Left ventricle myocardium inferior (tissue), 1 donor: ENCODE data around the gene SCFD2. TPM values are rescaled to one million over a fixed set of nuclear protein-coding genes. Genes with fewer than 3 reads are reported as not detected.

ENCODE experiments used
- DNase-seq: peaks from one replicate; pipeline ENCODE4 v3.0.0-alpha.2; 2020
- H3K27ac ChIP-seq: fragments of 200-600 bp; replicated peaks from 2 replicates; pipeline ENCODE4 v1.8.0; 2021
- H3K27me3 ChIP-seq: fragments of 200-600 bp; 2 replicates; pipeline ENCODE4 v1.8.0; 2021; ENCODE audit warnings: low read depth
- H3K36me3 ChIP-seq: fragments of 200-600 bp; 2 replicates; pipeline ENCODE4 v1.8.0; 2021
- H3K4me1 ChIP-seq: fragments of 200-600 bp; 2 replicates; pipeline ENCODE4 v1.8.0; 2021
- H3K4me3 ChIP-seq: fragments of 200-600 bp; 2 replicates; pipeline ENCODE4 v1.8.0; 2021; ENCODE audit warnings: mild to moderate bottlenecking, moderate library complexity
- H3K9me3 ChIP-seq: fragments of 200-600 bp; replicated peaks from 2 replicates; pipeline ENCODE4 v1.8.0; 2021
- intact Hi-C: fragments of 100-400 bp; cut with micrococcal nuclease; formaldehyde crosslinking; loops from one replicate; pipeline ENCODE4 v1.11.0; 2022
- total RNA-seq: library from RNA; stranded (reverse); fragmentation: NEBNext Ultra II Directional; extraction: Animal tissue kit (Norgen Biotek cat#: 25700); gene quantifications from one replicate; pipeline ENCODE4 v1.2.1, GENCODE V29; 2021
- TF ChIP-seq, protein P1 (sequence below): fragments of 200-600 bp; IDR thresholded peaks from 2 replicates; pipeline ENCODE4 v1.8.0; 2021; ENCODE audit warnings: antibody characterized with exemption, mild to moderate bottlenecking, borderline replicate concordance
- donor health status: DM: no; HTN: yes; CAD: no; lungs with severe emphysema.

SCFD2 gene
- total RNA-seq, 1 donor from 2014 or later, result 9.3 TPM

DNA sequence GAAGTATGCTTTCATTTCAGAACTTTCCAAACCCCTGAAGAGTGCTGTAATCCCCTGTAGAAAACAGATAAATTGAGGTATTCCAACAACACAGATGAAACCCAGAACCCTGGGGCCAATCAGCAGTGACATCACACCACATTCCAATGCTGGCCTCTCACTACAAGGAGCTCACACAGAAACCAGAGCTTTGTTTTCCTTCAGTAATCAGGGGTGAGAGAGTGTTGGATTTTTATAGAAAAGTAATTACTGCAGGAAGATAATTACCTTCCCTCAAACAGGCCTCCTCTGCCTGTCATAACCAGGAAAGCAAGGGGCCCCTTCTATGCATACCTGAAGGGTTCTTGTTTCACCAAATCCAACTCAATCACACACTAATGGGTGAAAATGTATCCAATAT is 246.2 kb downstream of the SCFD2 start:
- TF ChIP-seq, protein P1, sequence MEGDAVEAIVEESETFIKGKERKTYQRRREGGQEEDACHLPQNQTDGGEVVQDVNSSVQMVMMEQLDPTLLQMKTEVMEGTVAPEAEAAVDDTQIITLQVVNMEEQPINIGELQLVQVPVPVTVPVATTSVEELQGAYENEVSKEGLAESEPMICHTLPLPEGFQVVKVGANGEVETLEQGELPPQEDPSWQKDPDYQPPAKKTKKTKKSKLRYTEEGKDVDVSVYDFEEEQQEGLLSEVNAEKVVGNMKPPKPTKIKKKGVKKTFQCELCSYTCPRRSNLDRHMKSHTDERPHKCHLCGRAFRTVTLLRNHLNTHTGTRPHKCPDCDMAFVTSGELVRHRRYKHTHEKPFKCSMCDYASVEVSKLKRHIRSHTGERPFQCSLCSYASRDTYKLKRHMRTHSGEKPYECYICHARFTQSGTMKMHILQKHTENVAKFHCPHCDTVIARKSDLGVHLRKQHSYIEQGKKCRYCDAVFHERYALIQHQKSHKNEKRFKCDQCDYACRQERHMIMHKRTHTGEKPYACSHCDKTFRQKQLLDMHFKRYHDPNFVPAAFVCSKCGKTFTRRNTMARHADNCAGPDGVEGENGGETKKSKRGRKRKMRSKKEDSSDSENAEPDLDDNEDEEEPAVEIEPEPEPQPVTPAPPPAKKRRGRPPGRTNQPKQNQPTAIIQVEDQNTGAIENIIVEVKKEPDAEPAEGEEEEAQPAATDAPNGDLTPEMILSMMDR, result no peak
- no peaks in the 10 kb centered on the region for H3K36me3 ChIP-seq
- no peak overlapping the region for H3K4me3 ChIP-seq
- DNase-seq, result no peak
- intact Hi-C loops, result no loop called here
- H3K4me1 ChIP-seq, result peaks cover 40% of the 10 kb centered on the region
- peaks cover 7% of the 10 kb centered on the region for H3K9me3 ChIP-seq
- peak overlapping the region; percentile 19 for H3K27ac ChIP-seq
- no peaks in the 10 kb centered on the region for H3K27me3 ChIP-seq

DNA sequence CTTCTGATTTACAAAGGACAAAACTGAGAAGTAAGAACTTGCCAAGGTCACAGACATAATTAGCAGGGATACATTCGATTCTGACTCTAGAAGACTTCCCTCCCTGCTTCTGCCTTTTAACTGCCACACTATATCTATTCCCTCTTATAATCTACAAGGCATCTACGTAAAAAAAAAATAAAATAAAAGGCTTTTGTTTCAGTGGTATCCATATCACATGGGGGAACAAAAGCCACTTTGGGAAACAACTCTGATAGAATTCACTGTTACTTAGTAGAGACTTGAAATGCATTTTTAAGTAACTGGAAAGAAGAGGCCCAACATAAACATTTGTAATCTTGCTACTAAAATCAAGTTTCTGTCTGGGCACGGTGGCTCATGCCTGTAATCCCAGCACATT is 247.2 kb downstream of the SCFD2 start:
- no peak for DNase-seq
- Histone ChIP-seq H3K4me1 (peaks cover 45% of the 10 kb centered on the region), H3K27me3 (no peaks in the 10 kb centered on the region), H3K4me3 (no peak overlapping the region), H3K27ac (no peak overlapping the region), H3K36me3 (no peaks in the 10 kb centered on the region), H3K9me3 (peaks cover 9% of the 10 kb centered on the region)
- intact Hi-C loops, result no loop called here
- TF ChIP-seq, protein P1, result no peak

DNA sequence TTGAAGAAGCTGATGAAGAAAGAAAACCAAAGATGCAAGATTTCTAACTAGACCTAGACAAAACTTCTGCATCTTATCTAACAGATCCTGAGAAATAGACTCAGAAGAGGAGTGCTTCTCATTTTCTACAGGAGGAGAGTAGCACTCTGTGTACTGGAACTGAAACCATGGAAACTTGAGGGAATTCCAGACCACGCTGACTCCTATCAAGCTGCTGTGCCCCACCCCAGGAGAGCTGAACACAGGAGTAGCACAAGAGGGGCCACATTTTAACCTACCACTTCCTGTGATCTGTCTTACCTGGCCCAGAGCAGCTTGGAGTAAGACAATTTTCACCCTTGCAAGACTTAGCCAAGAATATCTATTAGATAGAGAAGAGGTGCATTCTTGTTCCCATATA is 248.9 kb downstream of the SCFD2 start:
- TF ChIP-seq, protein P1, result no peak
- H3K4me1 ChIP-seq, result peaks cover 40% of the 10 kb centered on the region
- H3K27ac ChIP-seq, result no peak overlapping the region
- no peaks in the 10 kb centered on the region for H3K27me3 ChIP-seq
- H3K4me3 ChIP-seq, result no peak overlapping the region
- no peak for DNase-seq
- intact Hi-C loops, result no loop called here
- H3K9me3 ChIP-seq, result peaks cover 9% of the 10 kb centered on the region
- H3K36me3 ChIP-seq, result no peaks in the 10 kb centered on the region

DNA sequence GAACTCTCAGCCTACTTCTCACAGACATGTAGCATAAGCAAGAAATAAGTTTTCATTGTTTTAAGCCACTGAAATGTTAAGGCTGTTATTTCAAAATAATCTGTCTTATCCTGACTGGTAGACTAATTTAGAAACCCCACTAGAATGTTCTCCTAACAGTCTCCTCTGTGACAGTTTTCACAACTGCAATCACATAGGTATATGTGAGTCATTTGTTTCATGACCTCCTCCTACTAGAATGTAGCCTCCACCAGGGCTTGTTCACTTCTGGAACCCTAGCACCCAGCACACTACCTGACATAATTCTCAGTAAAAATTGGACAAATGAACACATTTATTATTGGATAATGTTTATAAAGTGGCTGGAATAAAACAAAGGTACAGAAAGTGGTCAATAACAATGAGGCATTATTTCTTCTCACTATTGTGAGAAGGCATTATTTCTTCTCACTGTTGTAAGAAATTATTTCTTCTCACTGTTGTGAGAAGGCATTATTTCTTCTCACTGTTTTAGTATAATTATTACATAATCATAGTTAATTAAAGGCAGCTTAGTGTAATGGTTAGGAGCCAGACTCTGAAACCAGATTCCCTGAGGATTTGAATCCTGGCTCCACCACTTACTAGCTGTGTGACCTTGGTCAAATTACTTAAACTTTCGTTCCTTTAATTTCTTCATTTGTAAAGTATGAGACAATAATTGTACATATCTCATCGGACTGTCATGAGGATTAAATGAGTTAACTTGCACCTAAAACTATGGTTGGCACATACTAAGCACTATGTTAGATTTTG is 252.2 kb downstream of the SCFD2 start:
- DNase-seq, result no peak

DNA sequence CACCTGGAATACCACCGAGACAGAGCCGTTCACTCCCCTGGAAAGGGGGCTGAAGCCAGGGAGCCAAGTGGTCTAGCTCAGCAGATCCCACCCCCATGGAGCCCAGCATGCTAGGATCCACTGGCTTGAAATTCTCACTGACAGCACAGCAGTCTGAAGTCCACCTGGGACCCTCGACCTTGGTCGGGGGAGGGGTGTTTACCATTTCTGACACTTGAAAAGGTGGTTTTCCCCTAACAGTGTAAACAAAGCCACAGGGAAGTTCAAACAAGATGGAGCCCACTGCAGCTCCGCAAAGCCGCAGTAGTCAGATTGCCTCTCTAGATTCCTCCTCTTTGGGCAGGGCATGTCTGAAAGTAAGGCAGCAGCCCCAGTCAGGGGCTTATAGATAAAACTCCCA is 260.5 kb downstream of the SCFD2 start:
- H3K36me3 ChIP-seq, result no peaks in the 10 kb centered on the region
- TF ChIP-seq, protein P1, result no peak
- H3K9me3 ChIP-seq, result peaks cover 15% of the 10 kb centered on the region
- no peak for DNase-seq
- no peaks in the 10 kb centered on the region for H3K27me3 ChIP-seq
- H3K4me3 ChIP-seq, result no peak overlapping the region
- intact Hi-C loops, result no loop called here
- H3K27ac ChIP-seq, result no peak overlapping the region
- peaks cover 34% of the 10 kb centered on the region for H3K4me1 ChIP-seq

More for the DNA sequence above, 252.2 kb downstream of the SCFD2 start:
- TF ChIP-seq, protein P1, result no peak
- H3K9me3 ChIP-seq, result peaks cover 23% of the 10 kb centered on the region
- no peaks in the 10 kb centered on the region for H3K27me3 ChIP-seq
- intact Hi-C loops, result no loop called here
- no peaks in the 10 kb centered on the region for H3K36me3 ChIP-seq
- no peak overlapping the region for H3K27ac ChIP-seq
- peaks cover 8% of the 10 kb centered on the region for H3K4me1 ChIP-seq
- no peak overlapping the region for H3K4me3 ChIP-seq
